ENCODE measurements around the gene CLDND1.

CLDND1 gene

GRCh38 chr3:98497381-98497780 lies 25.3 kb downstream of the CLDND1 start, which contains the start of gene OR5K2:
Gene OR5K2 (plus strand): TSS chr3:98497681. CDS start chr3:98497681, 0 bp downstream.
- no peak within 1 kb of the TSS for H3K4me3 ChIP-seq (ENCODE audit: control insufficient read depth, low read depth, low read length)
- TF ChIP-seq, protein P1, sequence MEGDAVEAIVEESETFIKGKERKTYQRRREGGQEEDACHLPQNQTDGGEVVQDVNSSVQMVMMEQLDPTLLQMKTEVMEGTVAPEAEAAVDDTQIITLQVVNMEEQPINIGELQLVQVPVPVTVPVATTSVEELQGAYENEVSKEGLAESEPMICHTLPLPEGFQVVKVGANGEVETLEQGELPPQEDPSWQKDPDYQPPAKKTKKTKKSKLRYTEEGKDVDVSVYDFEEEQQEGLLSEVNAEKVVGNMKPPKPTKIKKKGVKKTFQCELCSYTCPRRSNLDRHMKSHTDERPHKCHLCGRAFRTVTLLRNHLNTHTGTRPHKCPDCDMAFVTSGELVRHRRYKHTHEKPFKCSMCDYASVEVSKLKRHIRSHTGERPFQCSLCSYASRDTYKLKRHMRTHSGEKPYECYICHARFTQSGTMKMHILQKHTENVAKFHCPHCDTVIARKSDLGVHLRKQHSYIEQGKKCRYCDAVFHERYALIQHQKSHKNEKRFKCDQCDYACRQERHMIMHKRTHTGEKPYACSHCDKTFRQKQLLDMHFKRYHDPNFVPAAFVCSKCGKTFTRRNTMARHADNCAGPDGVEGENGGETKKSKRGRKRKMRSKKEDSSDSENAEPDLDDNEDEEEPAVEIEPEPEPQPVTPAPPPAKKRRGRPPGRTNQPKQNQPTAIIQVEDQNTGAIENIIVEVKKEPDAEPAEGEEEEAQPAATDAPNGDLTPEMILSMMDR (IDR thresholded peaks at IDR 0.05; ENCODE audit: control insufficient read depth, insufficient read depth, low read depth, low read length, missing control alignments), result no peak
- no peak for DNase-seq (ENCODE audit: low read depth)

- DNase-seq (ENCODE audit: low read depth), result no peak
- TF ChIP-seq, protein P1 (IDR thresholded peaks at IDR 0.05; ENCODE audit: control insufficient read depth, insufficient read depth, low read depth, low read length, missing control alignments), result no peak
- H3K4me3 ChIP-seq (ENCODE audit: control insufficient read depth, low read depth, low read length), result no peak overlapping the region
These were observed 39.1 kb downstream of the CLDND1 start for GRCh38 chr3:98483626-98484025.

GRCh38 chr3:98482717-98483482 lies 39.8 kb downstream of the CLDND1 start:
- TF ChIP-seq, protein P1 (IDR thresholded peaks at IDR 0.05; ENCODE audit: control insufficient read depth, insufficient read depth, low read depth, low read length, missing control alignments), result no peak
- no peak overlapping the region for H3K4me3 ChIP-seq (ENCODE audit: control insufficient read depth, low read depth, low read length)
- DNase-seq (ENCODE audit: low read depth), result no peak
